GM21423 (cell line): ENCODE results near the gene OLA1.

Experiments used
- ATAC-seq: cut with Tn5 transposase; IDR thresholded peaks from one replicate; pipeline ENCODE4 v1.9.1; 2021; ENCODE audit warnings: mild to moderate bottlenecking, moderate library complexity; ENCODE audit not compliant: unreplicated experiment

Gene OLA1

DNA sequence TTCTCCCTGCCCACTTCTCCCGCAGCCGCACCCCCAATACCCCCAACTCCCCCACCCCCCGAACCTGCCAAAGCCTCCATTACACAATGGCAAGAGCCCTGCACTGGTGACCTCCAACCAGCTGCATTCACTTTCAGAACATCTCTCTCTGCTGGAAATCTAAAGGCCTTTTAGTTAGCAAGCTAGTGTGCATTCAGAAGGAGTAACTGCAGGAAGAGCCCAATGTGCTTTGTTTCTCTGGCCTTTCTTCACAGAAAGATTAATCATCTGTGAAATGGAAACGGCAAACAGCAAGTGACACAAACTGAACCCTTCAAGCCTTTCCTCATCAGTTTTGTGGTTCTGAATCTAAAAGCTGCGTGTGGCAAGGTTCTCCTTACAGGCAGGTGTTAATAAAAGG, 124.2 kb downstream of the OLA1 start:
- ATAC-seq, result no peak

DNA sequence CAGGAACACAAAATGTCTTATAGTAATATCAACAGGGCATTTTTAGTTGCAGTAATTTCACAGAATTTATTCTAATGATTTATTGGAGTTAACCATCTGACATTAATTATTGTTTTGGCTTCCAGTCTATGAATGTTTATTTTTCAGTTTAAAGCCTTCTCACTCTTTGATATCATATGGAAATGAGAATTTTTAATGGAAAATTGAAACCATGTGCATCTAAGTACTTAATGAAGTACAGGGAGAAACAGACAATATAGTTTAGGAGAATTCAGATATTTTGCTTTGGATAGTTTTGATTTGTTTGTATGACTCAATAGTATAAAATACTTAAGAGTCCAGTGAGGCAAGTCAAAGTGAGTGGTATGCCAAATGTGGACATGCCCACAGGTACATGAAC, 126.1 kb downstream of the OLA1 start:
- ATAC-seq, result no peak

GRCh38 chr2:174121612-174122011, 126.7 kb downstream of the OLA1 start:
- ATAC-seq, result no peak

DNA sequence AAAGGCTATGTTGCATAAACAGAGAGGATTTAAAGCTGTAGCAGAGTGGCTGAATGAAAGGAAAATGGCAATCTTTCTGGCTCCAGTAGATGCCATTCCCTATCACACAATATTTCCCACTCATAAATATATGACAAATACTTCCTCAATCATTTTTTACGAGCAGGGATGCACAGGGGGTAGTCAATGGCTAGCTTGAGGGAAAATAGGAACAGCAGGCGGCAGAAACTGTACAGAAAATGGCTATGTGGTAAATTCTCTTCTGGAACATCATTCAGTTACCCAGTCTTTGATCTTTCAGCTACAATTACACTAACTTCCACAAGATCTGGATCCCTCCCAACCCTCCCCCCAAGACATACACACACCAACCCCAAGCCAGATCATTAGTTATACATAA, 127.2 kb downstream of the OLA1 start:
- ATAC-seq, result no peak

DNA sequence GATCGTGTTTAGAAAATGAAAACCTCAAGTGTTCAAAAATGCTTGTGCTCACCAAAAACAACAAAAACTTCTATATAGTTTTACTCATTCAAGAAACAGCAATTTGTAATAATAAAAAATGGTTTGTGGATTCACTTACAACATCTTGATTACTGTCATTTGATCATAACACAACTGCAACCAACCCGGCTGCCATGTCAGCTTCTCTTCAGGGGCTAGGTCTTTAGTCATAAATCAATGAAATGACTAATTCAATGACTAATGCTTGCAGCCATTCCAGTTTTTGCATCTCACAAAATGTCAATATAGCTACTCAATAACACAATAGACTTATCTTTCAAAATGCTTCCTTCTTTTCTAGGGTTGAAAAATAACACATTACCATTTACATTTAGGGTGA, 128.0 kb downstream of the OLA1 start:
- no peak for ATAC-seq

- ATAC-seq, result no peak
These were observed 130.1 kb downstream of the OLA1 start for GRCh38 chr2:174117951-174118930.

DNA sequence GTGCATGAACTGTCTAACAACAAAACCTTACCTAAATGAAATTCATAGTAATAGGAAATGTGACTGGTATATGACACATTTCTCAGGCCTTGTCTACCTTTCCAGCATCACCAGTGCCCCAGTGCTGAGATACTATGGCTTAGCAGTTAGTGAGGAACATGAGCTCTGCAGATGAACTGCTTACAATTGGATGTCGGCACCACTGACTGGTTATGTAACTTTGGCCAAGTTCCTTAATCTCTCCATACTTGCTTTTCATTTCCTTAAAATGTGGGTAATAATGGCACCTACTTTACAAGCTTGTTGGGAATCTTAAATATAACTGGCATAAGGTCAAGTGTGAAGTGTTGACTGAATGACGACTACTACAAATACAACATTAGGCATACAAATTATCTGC, 136.3 kb downstream of the OLA1 start:
- no peak for ATAC-seq

DNA sequence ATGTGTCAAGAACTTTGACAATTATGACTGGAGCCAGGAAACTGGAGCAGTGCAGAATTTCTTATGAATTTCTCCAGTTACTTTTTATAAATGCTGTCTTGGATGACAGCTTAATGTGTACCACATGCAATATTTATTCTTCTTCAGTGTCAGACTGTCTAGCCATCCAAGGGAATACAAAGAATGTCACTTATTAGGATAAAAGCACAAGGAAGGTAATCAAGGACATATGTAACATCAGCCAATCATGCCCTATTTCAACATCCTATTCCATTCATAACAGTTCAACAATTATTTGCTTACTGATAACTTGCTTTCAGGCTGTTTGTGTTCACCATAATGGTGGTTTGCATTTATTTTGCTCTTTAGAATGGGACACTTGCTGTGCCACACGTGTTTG, 139.8 kb downstream of the OLA1 start:
- no peak for ATAC-seq

- ATAC-seq, result no peak
These were observed 141.6 kb downstream of the OLA1 start for GRCh38 chr2:174106736-174107135.

- no peak for ATAC-seq
These were observed 153.8 kb downstream of the OLA1 start for GRCh38 chr2:174094542-174094941.

- ATAC-seq, result no peak
These were observed 157.9 kb downstream of the OLA1 start for GRCh38 chr2:174090476-174090875.

DNA sequence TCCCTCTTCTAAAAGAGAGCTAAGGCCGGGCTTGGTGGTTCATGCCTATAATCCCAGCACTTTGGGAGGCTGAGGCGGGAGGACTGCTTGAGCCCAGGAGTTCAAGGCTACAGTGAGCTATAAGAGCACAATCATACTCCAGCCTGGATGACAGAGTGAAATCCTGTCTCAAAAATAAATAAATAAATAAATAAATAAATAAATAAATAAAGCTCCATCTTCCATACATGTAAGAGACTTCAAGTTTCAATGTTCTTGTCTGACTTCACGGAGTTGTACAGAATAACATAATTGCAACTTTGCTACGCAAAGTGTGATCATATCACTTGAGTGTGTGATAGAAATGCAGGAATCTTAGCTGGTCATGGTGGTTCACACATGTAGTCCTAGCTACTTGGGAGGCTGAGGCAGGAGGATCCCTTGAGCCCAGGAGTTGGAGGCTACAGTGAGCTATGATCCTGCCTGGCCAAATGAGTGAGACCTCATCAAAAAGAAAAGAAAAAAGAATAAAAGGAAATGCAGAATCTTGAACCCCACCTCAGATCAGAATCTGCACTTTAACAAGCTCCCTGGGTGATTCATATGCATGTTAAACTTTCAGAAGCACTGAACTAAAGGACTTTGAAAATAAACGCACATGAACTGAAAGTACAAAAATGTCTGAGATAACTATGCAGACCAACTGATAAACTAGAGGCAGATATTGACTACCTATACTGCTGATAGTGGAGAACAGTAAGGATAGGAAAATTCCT, 159.4 kb downstream of the OLA1 start:
- no peak for ATAC-seq

DNA sequence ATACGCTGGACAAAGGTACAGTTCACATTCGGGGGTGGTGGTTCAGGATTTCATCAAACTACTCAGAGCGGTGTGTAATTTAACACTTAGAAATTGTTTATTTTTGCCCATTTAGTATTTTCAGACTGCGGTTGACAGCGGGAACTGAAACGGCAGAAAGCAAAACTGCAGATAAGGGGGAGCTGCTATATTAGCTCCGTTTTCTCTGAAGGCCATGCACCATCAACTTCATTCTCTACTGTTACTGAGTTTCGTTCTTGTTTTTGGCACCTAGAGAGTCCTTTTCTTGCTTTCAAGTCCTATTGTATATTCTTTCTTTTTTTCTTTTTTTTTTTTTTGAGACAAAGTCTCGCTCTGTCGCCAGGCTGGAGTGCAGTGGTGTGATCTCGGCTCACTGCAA, 161.6 kb downstream of the OLA1 start:
- ATAC-seq, result no peak

- ATAC-seq, result no peak
These were observed 162.6 kb downstream of the OLA1 start for GRCh38 chr2:174085781-174086180.

GRCh38 chr2:174083843-174084458, 164.4 kb downstream of the OLA1 start:
- ATAC-seq, result no peak

GRCh38 chr2:174080672-174081121, 167.6 kb downstream of the OLA1 start:
- no peak for ATAC-seq

- no peak for ATAC-seq
These were observed 170.1 kb downstream of the OLA1 start for GRCh38 chr2:174078275-174078674.

GRCh38 chr2:174076975-174077374, 171.4 kb downstream of the OLA1 start:
- no peak for ATAC-seq

DNA sequence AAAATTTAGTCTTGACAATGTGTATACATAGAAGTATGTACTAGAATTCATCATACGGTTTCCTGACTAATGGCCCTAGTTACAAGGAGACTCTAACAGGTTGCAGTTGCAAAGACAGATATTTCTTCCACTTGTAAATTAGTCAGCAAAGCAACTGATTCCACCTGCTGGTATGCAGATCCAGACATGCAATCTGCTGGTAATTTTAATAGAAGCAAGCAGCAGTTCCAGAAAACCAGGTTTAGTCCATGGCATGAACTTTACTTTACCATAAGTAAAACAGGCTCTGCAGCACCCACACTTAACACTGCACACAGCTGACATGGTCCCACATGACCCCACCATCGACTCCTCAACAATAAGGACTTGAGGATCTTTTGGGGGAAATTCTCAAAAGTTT, 172.3 kb downstream of the OLA1 start:
- ATAC-seq, result no peak

DNA sequence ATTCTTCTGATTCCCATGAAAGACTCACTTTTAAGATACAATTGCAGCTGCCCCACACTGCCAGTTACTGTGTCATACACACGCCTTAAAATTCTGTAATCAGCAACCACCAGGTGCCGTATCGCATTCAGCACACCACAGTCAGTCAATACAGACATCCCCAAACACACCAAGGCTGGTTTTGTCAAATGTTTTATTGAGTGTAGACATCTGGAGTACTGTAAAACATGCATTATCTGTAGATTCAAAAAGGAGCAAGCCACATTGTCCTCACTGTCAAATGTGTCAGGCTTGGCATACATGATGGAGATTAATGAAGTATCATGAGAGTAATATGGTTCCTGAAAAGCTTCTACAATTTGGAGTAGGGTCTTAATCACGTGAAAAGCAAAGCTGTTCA, 173.5 kb downstream of the OLA1 start:
- no peak for ATAC-seq

GRCh38 chr2:174072857-174073256, 175.5 kb downstream of the OLA1 start:
- ATAC-seq, result no peak

GRCh38 chr2:174072069-174072468, 176.3 kb downstream of the OLA1 start:
- ATAC-seq, result peak; percentile 64
